Activated CD8-positive, alpha-beta memory T cell treated with anti-CD3 and anti-CD28 coated beads, Interleukin-2, amount 50 U/mL, for 1 hour (primary cell): ENCODE measurements around the gene APEX1.

ENCODE experiments used
- DNase-seq: peaks from one replicate; pipeline ENCODE4 v3.0.0-alpha.2; 2020; ENCODE audit errors: extremely low read depth

Gene APEX1

DNA sequence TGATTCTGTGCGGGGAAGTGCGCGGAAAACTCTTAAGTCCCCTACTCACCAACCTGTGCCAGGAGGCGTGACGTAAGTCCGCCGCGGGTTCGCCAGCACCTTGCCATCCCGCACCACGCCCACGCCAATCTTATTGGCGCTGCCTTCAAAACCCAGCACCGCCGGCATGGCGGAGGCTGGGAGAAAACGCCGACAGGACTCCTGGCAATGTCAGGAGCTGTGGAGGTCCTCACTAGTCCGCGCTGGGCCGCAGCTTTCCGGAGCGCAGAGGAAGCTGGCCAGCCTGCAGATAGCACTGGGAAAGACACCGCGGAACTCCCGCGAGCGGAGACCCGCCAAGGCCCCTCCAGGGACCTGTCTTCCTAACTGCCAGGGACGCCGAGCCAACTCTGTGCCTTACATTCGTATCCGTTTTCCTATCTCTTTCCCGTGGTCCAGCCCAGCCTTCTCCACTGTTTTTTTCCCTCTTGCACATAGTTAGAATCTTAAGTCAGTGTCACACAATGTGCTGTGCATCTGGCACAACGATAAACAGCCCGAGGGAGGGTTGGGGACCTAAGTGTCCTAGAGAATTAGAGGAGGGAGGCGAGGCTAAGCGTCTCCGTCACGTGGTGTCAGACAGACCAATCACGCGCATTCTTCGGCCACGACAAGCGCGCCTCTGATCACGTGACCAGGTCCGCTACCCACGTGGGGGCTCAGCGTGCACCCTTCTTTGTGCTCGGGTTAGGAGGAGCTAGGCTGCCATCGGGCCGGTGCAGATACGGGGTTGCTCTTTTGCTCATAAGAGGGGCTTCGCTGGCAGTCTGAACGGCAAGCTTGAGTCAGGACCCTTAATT, at the start of gene APEX1, which contains the start of gene OSGEP:
Gene APEX1 (plus strand): TSS at position 711 of the 839 bp plus-strand sequence. CDS start 420 bp downstream, outside the sequence.
Gene OSGEP (minus strand): TSS at position 297 of the 839 bp plus-strand sequence. CDS start 129 bp downstream, at position 168.
- DNase-seq, result peak; percentile 97

DNA sequence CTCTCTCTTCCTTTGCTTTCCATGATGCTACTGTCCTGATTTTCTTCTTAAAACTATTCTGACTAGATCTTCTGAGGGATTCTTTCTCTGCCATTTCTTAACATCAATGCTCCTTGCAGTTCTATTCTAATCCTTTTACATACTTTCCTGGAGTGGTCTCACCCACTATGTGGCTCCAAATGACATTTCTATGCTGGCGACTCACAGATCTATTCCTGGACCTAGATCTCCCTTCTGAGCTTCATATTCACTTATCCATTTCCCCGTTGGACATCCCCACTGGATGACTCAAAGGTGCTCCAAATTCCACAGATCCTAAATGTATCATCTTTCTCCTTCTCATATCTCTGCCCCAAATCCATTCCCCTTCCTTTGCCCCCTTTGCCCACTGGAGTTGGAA, 45.8 kb upstream of the APEX1 start:
- no peak for DNase-seq

DNA sequence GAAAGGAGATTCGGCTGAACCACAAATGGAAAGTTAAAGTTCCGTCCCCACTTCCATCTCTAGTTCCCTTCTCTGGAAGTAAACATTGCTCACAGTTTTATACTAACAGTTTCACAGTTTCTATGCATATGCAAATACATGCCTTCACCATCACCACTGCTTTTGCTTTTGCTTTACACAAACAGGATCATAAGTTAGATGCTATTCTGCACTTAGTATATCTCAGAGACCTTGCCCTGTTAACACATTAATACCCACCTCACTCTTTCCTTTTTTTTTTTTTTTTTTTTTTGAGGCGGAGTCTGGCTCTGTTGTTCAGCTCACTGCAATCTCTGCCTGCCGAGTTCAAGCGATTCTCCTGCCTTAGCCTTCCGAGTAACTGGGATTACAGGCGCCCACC, 42.6 kb upstream of the APEX1 start:
- no peak for DNase-seq

DNA sequence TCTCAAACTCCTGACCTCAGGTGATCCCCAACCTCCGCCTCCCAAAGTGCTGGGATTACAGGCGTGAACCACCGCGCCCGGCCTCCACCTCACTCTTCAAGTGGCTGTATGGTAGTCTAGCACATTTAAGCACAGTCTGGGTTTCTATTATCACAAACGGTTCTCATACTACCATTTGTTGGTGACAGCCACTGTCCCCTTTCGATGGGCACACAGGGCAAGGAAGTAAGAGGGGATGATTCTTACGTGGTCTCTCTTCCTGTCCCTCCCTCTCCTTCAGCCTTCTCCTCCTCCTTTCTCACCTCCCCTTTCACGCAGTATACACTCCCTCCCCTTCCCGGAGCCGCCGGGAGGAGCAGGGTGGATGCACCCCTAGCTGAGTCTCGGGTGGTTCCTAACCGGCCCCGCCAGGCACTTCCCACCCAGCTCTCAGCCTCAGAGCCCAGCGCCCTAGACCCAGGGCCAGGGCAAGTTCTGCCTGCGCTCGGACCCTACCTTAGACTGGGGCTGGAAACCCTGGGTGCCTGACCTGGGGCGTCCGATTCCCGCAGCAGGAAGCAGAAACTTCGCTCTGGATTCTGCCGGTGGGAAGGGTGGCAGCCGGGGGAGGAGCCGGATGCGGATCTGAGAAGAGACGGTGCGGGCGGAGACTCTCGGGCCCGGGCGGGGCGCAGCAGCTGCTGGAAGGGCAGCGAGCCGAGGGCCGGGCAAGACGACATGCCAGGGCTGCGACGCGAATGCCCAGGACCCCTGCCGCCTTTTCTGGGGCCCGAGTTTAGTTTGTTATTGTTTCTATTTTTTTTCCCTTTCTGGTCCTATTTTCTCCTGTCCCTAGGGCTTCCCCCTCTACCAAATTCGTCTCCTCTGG, 41.9 kb upstream of the APEX1 start, which contains the start of gene TEP1:
Gene TEP1 (minus strand): TSS at position 626 of the 868 bp plus-strand sequence. CDS start 5,062 bp downstream, outside the sequence.
- DNase-seq, result no peak

DNA sequence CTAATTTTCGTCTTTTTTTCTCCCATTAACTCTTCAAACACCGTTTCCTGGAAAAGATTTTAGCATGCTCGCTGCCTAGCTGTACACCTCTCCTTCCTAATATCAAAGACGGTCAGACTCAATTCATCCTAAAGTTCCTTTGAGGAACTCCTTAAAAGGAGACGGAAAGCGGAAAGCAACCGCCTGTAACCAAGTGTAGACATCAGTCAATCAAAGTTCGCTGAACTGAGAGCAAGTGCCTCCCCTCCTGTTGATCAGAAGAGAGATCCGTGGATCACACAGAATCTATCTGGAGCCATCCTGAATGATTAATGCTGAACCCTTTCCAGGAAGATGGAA, 41.3 kb upstream of the APEX1 start:
- no peak for DNase-seq

DNA sequence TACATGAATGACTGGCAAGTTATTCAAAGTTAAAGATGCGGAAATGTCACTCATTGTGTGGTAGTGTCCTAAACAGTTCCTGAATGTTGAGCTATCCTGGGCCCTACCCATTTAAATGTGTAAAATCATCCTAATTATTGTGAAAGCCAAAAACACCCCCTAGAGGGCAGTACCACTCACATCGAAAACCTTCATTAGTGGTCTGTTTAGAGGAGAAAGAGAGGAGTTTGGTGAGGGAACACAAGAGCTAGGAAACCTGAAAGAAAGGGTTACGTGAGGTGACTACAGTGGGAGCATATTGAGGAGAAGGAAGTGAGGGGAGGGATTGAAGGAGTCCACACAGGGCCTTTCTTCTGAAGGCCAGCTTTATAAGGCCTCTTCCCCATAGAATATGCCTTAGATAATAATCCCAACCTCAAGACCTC, 39.2 kb upstream of the APEX1 start:
- no peak for DNase-seq

DNA sequence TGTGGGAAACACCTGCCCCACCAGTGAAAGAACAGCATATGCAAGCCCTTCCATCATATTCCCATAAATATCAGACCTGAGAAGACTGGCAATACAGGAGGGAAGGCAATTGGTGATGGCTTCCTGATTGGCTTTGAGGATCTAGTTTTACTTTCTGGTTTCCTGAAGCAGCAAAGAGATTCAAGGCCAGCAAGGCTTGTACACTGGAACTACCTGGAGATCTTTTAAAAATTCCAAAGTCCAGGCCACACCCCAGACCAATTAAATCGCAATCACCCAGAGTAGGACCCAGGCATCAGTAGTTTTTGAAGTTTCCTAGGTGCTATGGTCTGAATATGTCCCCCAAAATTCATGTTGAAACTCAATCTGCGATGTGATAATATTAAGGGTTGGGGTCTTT, 38.8 kb upstream of the APEX1 start:
- DNase-seq, result no peak

DNA sequence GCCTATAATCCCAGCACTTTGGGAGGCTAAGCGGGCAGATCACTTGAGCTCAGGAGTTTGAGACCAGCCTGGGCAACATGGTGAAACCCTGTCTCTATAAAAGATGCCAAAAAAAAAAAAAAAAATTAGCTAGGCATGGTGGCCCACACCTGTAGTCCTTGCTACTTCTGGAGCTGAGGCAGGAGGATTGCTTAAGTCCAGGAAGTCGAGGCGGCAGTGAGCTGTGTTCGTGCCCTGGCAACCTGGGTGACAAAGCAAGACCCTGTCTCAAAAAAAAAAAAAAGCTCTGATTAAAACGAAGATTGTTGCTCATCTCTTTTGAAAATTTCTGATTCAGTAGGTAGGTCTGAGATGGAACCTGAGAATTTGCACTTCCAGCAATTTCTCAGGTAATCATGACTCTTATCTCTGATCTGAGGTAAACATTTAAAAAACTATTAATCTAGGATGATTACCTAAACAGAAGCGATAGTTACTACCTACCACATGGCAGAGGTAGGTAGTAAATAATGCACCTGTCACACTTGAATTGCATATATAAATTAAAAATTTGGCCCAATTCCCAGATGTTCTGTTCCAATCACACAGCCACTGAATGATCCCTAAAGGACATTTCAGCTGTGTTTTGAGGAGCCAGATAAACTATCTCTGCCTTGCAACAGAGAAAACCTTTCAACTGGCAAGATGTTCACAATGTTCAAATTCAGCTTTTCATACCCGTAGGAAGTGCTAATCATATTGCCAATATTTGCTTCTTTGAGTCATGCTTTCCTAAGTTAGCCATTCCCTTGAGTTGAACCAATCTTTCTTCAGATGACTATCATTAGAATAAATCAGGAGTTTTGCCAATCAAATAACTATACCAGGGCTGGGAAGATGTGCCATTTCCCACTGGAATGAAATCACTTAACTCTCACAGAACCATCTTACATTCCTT, 37.5 kb upstream of the APEX1 start:
- DNase-seq, result no peak

DNA sequence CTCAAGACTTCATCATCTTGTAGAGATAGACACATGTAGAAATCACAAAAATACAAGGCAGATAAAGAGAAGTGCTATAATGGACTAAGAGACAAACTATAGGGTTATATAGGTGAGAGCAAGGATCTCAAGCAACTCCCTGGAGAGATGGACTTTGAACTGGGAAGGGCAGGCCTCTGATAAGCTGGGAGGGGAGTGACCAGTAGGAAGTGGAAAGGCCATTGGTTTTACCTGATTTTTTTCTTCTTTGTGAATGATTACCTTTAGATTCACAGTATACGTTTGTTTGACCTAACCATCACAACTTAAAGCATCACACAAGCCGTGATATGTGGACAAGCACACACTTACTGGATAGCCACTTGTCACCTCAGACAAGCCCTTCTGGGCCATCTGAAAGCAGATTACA, 36.5 kb upstream of the APEX1 start:
- no peak for DNase-seq

DNA sequence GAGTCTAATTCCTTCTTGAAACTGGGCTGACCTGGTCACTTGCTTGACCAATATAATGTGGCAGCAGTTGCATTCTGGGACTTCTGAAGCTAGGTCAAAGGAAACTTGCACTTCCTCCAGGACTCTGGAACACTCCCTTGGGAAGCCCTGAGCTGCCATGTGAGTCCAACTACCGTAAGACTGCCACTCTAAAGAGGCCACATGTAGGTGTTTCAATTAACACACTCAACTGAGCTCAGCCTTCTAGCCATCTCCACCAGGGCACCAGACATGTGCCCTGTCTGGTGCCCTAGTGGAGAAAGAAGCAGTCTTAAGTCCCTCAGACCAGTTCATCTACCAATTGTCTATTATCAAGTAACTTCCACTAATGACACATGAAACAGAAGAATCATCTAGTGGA, 35.6 kb upstream of the APEX1 start:
- DNase-seq, result no peak

DNA sequence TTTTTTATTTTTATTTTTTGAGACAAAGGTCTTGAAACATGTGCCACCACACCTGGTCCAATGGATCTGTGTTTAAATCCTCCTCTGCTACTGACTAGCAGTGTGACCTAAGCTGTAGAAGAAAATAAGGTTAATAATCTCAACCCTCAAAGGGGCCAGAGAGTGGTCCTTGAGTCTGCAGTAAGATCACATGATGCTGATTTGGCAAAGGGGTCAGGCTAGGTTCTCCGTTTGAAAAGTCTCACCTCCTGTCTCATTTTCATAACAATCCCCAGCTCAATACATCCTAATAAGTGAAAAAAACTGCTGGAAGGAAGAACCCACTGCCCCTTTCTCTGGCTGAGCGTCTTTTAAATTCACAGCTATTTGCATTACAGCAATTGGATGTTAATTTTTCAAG, 33.8 kb upstream of the APEX1 start:
- DNase-seq, result no peak

DNA sequence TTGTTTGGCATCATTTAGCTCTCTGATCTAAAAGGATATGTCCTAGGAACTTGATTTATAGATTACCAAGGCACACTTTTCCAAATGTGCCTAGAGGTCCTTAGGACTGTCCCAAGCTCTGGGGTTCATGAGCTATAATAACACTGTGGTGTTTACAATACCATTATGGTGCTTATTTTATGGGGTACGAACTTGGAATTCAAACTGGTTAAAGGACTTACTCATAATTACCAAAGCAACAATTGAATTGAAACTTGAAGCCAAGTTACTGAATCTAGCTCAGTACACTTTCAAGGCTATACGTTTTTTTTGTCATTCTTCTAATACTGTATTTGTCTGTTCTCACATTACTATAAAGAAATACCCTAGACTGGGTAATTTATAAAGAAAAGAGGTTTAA, 32.1 kb upstream of the APEX1 start:
- DNase-seq, result no peak

DNA sequence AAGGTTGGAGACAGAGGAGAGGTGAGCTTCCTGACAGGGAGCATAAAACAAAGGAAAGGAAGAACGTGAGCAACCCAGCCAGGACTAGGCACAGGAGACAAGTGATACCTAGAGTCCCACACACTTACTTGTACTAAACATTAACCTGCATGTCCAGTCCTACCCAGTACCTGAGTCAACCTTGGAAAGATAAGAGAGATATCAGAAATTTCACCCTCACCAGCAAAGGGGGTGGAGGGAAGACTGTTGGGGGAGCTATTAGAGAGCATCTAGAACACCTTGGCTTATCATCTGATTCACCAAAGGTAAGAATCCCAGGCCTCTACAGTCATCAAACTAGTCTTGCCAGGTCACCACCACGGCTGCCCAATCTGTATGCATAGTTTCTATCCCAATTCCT, 30.2 kb upstream of the APEX1 start:
- no peak for DNase-seq

DNA sequence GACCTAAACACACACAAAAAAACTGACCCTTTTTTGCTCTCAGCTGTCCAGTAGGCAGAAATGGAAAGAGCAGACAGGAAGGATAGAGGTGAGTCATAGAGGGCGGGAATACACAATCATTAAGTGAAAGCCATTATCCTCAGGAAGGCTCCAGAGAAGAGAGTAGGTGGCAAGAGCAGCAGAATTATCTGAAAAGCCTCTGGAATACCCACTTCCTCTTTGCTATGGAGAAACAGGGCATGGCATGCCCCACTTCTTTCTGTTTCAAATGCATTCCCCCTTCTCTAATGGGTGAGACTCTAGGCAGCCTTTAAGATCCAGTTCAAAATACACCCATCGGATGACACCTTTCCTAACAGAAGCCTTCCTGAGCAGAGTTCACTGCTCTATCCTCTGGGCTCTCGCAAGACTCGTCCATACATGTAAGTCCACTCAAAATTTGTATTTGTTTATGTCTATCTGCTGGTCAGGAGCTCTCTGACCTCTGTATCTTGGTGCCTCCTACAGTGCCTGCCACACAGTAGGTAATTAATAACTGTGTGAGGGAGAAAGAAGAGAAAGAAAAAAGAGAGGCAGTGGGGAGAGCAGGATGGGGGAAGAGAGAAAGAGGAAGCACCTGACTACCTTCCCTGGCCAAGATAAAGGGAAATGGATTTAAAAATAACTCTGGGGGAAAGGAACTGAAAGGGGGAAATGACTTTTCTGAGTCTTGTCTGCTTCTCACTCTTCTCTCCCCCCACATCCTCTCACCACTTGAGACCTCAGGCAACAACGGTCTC, 27.6 kb upstream of the APEX1 start:
- no peak for DNase-seq

DNA sequence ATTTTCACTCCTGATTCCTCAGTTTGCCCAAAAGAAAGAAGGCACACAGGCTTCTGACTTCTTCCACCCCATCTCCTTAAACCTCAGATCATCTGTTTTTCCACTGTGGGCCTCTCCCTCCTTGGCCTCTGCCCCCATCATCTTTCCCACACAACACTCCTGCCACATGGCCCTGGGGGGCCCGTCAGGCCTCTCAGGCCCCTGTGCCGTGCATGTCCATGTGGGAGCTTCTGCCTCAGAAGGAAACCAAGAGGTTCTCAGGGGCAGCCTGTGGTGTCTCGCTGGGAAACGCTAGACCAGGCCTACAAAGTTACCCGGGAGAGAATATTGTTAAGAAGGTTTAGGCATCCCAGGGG, 27.0 kb upstream of the APEX1 start:
- no peak for DNase-seq

DNA sequence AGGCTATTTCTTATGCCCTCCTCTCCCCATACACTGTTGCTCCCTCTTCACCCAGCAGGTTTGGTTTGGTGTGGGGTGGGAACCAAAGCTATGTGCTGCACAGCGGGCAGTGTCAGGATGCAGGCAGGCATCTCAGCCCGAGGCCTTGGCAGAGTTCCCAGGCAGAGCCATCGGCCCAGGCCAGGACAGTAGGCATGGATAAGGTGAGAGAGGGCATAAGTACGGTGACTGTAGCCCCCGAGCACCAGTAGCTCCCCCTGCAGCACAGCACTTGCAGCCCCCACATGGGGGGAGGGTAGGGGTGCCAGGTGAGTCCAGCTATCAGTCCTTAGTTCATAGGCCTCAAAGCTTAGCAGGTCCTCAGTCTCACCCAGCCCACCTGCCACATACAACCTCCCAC, 26.2 kb upstream of the APEX1 start:
- no peak for DNase-seq

DNA sequence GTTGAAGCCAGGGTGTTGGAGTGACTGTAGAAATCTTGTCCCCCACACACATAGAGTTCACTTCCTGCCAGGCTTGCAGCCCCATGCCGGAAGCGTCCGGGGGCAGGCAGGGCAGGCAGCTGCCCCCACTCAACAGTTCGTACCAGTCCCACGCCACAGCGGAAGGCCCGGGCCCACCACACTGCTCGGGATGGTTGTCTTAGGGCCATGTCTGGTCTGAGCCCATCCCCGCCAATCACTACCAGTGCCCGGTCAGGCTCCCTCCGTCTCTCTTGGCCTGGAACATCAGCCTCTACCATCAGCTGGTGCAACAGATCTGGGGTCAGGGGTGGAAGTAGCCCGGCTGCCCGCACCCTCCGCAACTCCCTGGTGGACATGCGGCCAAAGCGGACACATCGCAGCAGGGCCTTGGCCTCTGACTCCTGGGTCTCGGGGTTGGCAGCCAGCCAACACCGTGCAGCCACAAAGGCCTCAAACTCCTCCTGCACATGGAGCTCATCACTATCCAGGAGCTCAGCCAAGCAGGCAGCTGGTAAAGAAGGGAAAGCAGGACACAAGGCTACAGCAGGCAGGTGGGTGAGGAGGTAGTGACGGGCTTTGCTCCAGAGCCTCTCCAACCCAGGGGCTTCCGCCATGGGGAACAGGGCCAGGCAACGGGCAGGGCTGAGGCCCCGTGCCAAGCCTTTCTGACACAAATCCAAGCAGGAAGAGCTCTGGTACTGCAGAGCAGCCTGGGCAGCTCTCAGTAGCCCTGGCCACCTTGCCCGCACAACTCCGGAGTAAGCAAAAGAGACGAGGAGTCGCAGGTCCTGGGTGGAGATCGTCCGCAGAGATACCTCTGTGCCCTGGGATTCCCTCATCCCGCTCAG, 25.0 kb upstream of the APEX1 start:
- no peak for DNase-seq

DNA sequence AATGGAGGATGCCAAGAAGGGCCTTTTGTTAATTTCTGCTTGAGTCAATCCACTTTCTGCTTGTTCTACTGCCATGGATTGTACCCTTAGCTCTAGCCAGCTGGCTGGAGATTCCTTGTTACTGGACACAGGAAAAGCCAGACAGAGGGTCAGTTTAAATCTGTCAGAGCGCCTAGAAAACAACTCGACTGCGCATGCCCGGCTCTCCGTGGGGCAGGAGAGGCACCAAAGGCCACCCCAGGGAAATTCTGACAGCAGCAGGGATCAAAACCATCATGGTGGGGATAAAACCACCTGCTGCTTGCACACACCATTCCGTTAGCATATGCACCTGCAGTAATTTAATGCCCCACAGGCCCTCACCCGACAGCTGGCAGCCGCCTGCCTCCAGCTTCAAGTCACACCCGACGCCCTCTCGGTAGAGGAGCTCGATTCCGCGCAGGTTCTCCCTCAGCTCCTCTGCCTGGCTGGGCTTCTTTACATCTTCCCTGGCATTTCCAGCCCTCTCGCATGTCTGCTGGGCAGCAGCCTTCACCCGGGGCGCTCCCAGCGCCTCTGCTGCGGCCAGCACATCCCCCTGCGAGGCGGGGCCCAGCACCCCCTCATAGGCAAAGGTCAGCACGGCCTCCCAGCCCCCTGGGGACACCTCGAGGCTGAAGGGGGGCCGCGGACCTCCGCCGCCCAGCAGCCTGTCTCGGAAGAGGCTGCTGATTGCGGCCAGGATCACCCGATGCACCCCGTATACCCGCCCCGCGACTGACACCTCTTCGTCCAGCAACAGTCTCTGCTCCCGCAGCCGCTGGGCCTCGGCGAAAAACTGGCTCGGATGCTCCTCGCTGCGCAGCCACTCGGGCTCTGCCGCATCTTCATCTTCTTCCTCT, 20.1 kb upstream of the APEX1 start:
- DNase-seq, result no peak
